Mammary epithelial cell (primary cell): ENCODE measurements around the gene OXNAD1.

ENCODE experiments used
- CTCF ChIP-seq, 2 donors: IDR thresholded peaks in 1 of 2; conservative IDR thresholded peaks in 1 of 2; 2 replicates each; pipeline ENCODE4 v1.5.1; 2011 to 2012; ENCODE audit warnings: inconsistent platforms in 2 of 2, low read length in 2 of 2, mild to moderate bottlenecking in 2 of 2, control low read depth in 1 of 2, low read depth in 1 of 2; ENCODE audit not compliant: insufficient read depth in 1 of 2; ENCODE audit errors: extremely low read depth in 1 of 2
- EZH2 ChIP-seq: IDR thresholded peaks from 2 replicates; pipeline ENCODE4 v1.6.1; 2012; ENCODE audit warnings: low read length, inconsistent platforms, borderline replicate concordance

GRCh38 chr3:16258866-16259265 lies 6.1 kb upstream of the OXNAD1 start:
- TF ChIP-seq EZH2: no peak
- TF ChIP-seq CTCF (conservative IDR thresholded peaks at IDR 0.05 in 1 of 2, IDR thresholded peaks at IDR 0.05 in 1 of 2; ENCODE audit: extremely low read depth in 1 of 2, insufficient read depth in 1 of 2, low read depth in 1 of 2, low read length in 2 of 2): no peak
